Ishikawa (cell line): ENCODE data around the gene MPO.

Source experiments
- CEBPB ChIP-seq: IDR thresholded peaks from 2 replicates; pipeline ENCODE4 v1.6.1; 2012
- CREB1 ChIP-seq: IDR thresholded peaks from 2 replicates; pipeline ENCODE4 v1.6.1; 2012; ENCODE audit warnings: low read depth
- EGR1 ChIP-seq: IDR thresholded peaks from 2 replicates; pipeline ENCODE4 v1.6.1; 2012
- EP300 ChIP-seq: IDR thresholded peaks from 2 replicates; pipeline ENCODE4 v1.6.1; 2012; ENCODE audit warnings: borderline replicate concordance
- FOXM1 ChIP-seq: IDR thresholded peaks from 2 replicates; pipeline ENCODE4 v1.6.1; 2012; ENCODE audit warnings: low read depth, borderline replicate concordance
- MAX ChIP-seq: IDR thresholded peaks from 2 replicates; pipeline ENCODE4 v1.6.1; 2012
- NFIC ChIP-seq: IDR thresholded peaks from 2 replicates; pipeline ENCODE4 v1.6.1; 2012
- RAD21 ChIP-seq: IDR thresholded peaks from 2 replicates; pipeline ENCODE4 v1.6.1; 2012; ENCODE audit warnings: low read depth
- REST ChIP-seq: IDR thresholded peaks from 2 replicates; pipeline ENCODE4 v1.6.1; 2012; ENCODE audit warnings: low read depth, mild to moderate bottlenecking
- TAF1 ChIP-seq: IDR thresholded peaks from 2 replicates; pipeline ENCODE4 v1.6.1; 2012; ENCODE audit warnings: low read depth, mild to moderate bottlenecking
- TCF12 ChIP-seq: IDR thresholded peaks from 2 replicates; pipeline ENCODE4 v1.6.1; 2012; ENCODE audit warnings: low read depth
- TEAD4 ChIP-seq: IDR thresholded peaks from 2 replicates; pipeline ENCODE4 v1.6.1; 2012
- USF1 ChIP-seq: IDR thresholded peaks from 2 replicates; pipeline ENCODE4 v1.6.1; 2012
- YY1 ChIP-seq: IDR thresholded peaks from 2 replicates; pipeline ENCODE4 v1.6.1; 2012; ENCODE audit warnings: low read depth
- ZBTB7A ChIP-seq: IDR thresholded peaks from 2 replicates; pipeline ENCODE4 v1.6.1; 2012; ENCODE audit warnings: low read depth

Gene MPO

DNA sequence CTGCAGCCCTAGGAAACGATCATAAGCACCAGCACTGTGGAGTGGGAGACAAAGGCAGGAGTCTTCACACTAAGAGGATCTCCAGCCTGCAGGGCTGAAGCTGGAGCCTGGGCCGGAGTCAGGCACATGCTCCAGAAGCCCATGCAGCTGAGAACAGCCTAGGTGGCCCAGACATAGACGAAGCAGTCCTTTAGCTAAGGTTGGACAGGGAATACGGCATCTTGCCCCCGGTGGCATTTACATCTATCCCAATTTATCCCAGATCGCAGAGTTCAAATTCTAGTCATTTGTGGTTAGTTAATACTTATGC, 33.9 kb upstream of the MPO start:
- no peak for TF ChIP-seq EGR1
- no peak for TF ChIP-seq EP300
- no peak for TF ChIP-seq CEBPB
- no peak for TF ChIP-seq NFIC
- no peak for TF ChIP-seq REST
- no peak for TF ChIP-seq YY1
- TF ChIP-seq FOXM1, result no peak
- TF ChIP-seq TCF12, result no peak
- no peak for TF ChIP-seq MAX
- no peak for TF ChIP-seq ZBTB7A

DNA sequence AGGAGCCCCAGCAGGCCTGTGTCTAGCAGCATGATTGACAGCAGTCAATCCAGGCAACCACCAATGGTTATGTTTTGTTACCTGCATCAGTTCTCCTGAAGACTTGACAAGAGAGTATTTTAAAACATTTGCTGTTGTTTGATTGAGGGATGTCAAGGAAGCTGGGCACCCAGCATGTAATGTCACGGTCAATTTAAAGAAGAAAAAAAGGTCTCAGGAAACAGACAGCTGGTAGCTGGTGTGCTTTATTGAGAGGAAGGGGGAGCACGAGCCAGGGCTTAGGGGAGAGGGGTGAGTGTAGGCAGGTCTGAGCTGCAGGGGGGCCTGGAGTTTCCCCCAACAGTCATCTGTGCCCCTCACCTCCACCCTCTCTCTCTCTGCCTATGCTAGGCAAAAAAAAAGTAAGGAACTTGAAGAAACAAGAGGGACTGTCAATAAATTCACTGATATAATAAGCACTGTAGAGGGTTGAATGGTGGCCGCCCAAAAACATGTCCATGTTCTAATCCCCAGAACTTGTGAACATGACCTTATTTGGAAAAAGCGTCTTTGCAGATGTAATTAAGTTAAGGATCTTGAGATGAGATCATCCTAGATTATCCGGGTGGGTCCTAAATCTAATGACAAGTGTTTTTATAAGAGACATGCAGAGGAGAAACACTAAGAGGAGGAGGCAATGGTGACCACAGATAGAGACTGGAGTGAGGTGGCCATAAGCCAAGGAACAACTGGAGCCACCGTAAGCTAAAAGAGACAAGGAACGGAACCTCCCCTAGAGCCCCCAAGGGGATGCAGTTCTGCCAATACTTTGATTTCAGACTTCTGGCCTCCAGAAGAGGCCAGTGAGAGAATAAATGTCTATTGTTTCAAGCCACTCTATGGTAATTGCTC, 33.3 kb upstream of the MPO start:
- no peak for TF ChIP-seq TEAD4
- no peak for TF ChIP-seq MAX
- no peak for TF ChIP-seq CEBPB
- no peak for TF ChIP-seq FOXM1
- no peak for TF ChIP-seq USF1
- TF ChIP-seq EP300, result no peak
- no peak for TF ChIP-seq YY1
- no peak for TF ChIP-seq ZBTB7A
- no peak for TF ChIP-seq REST
- no peak for TF ChIP-seq TCF12
- TF ChIP-seq NFIC, result no peak
- TF ChIP-seq EGR1, result no peak
- no peak for TF ChIP-seq CREB1
- TF ChIP-seq RAD21, result no peak
- TF ChIP-seq TAF1, result no peak

GRCh38 chr17:58312829-58313228, 32.1 kb upstream of the MPO start:
- no peak for TF ChIP-seq TAF1
- TF ChIP-seq RAD21, result peak; percentile 30; the same call in 1 of the 2 replicates

- TF ChIP-seq RAD21 (no peak), YY1 (no peak), EP300 (no peak), USF1 (no peak), ZBTB7A (no peak), REST (no peak), CREB1 (no peak), FOXM1 (no peak), NFIC (no peak), CEBPB (no peak), EGR1 (no peak), TEAD4 (no peak), TAF1 (no peak), TCF12 (no peak), MAX (no peak)
These were observed 31.4 kb upstream of the MPO start for GRCh38 chr17:58312021-58312630.
